PC-3 (cell line): Measurements from ENCODE around the gene TMEM38A.
"Not testable (repeated sequence)": the region's sequence is repeated elsewhere in the genome, so short reads cannot be mapped to it uniquely, and the experiment has no call there.

Experiments
- CTCF ChIP-seq: fragments of 300-600 bp; sonication (generic); conservative IDR thresholded peaks from 2 replicates; pipeline ENCODE4 v1.5.1; 2017; ENCODE audit warnings: antibody characterized with exemption, low read depth, mild to moderate bottlenecking, low read length
- EZH2 ChIP-seq: fragments of 300-600 bp; sonication (generic); IDR thresholded peaks from one replicate; pipeline ENCODE4 v1.6.1; 2017; ENCODE audit warnings: antibody characterized with exemption, mild to moderate bottlenecking, low read length; ENCODE audit not compliant: unreplicated experiment
- EZH2phosphoT487 ChIP-seq: fragments of 300-600 bp; sonication (generic); IDR thresholded peaks from 2 replicates; pipeline ENCODE4 v1.6.1; 2018; ENCODE audit warnings: mild to moderate bottlenecking, antibody characterized with exemption, low read length, borderline replicate concordance

GRCh38 chr19:16710870-16711269 lies 49.9 kb downstream of the TMEM38A start:
- TF ChIP-seq CTCF, EZH2, EZH2phosphoT487: not testable (repeated sequence)
